ENCODE data around the gene SCIN. TPM values are rescaled to one million over a fixed set of nuclear protein-coding genes. Genes with fewer than 3 reads are reported as not detected.
A peak's percentile ranks its signal among the peaks of the same experiment; 100 is the strongest.
"Not testable (repeated sequence)": the region's sequence is repeated elsewhere in the genome, so short reads cannot be mapped to it uniquely, and the experiment has no call there.

Gene SCIN
- total RNA-seq = 1 to 10 TPM in 1 of 4 donors, under 1 TPM in 3; 0.32 to 1.0 (median 0.66) TPM

DNA sequence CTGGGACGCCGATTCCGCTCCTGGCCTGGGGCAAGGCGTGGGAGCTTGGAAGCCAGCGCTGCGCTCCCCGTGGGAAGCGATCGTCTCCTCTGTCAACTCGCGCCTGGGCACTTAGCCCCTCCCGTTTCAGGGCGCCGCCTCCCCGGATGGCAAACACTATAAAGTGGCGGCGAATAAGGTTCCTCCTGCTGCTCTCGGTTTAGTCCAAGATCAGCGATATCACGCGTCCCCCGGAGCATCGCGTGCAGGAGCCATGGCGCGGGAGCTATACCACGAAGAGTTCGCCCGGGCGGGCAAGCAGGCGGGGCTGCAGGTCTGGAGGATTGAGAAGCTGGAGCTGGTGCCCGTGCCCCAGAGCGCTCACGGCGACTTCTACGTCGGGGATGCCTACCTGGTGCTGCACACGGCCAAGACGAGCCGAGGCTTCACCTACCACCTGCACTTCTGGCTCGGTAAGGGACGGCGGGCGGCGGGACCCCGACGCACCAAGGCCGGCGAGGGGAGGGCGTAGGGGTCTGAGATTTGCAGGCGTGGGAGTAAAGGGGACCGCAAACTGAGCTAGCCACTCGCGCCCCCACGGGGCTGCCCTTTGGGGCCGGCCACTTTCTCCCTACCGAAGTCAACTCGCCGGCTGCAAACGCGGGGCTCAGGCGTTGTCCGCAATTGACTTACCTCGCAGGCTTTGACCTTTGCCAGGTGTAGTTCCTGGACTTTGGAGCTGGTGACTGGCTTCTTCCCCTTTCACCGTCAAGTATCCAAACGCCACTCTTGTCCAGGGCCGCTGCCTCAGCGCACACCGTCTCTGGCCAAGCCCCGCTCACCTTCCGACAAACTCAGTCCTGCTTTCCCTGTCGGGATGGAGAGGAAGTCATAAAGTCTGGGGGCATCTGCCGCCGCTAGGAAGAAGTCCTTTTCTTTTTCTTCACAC, at the start of gene SCIN:
SCIN (plus strand) TSS at position 187 of the 928 bp plus-strand sequence; CDS start at position 254, 67 bp downstream.
- peaks cover 6 to 19% (median 17%) of the 10 kb centered on the region in 4 donors for H3K4me1 ChIP-seq
- WGBS = 9% methylated on average over 46 of the region's 74 CpGs
- no peak within 1 kb of the TSS for H3K27ac ChIP-seq (replicated peaks in 1 of 4)
- peaks cover 0 to 49% (median 14%) of the 10 kb centered on the region in 4 donors for H3K27me3 ChIP-seq
- intact Hi-C loops (cut with DNase I) = no loop called here
- no peaks in the 10 kb centered on the region for H3K9me3 ChIP-seq
- TF ChIP-seq, protein P1, sequence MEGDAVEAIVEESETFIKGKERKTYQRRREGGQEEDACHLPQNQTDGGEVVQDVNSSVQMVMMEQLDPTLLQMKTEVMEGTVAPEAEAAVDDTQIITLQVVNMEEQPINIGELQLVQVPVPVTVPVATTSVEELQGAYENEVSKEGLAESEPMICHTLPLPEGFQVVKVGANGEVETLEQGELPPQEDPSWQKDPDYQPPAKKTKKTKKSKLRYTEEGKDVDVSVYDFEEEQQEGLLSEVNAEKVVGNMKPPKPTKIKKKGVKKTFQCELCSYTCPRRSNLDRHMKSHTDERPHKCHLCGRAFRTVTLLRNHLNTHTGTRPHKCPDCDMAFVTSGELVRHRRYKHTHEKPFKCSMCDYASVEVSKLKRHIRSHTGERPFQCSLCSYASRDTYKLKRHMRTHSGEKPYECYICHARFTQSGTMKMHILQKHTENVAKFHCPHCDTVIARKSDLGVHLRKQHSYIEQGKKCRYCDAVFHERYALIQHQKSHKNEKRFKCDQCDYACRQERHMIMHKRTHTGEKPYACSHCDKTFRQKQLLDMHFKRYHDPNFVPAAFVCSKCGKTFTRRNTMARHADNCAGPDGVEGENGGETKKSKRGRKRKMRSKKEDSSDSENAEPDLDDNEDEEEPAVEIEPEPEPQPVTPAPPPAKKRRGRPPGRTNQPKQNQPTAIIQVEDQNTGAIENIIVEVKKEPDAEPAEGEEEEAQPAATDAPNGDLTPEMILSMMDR (IDR thresholded peaks at IDR 0.05) = no peak
- TF ChIP-seq POLR2A (IDR thresholded peaks at IDR 0.05; ENCODE audit: low read depth) (no peak), POLR2AphosphoS5 (IDR thresholded peaks at IDR 0.05) (no peak), EP300 (IDR thresholded peaks at IDR 0.05) (no peak)
- no peak for DNase-seq (ENCODE audit: extremely low spot score)
- H3K4me3 ChIP-seq = peak within 1 kb of the TSS; percentile 45 to 57 (median 50)
- no peaks in the 10 kb centered on the region for H3K36me3 ChIP-seq

DNA sequence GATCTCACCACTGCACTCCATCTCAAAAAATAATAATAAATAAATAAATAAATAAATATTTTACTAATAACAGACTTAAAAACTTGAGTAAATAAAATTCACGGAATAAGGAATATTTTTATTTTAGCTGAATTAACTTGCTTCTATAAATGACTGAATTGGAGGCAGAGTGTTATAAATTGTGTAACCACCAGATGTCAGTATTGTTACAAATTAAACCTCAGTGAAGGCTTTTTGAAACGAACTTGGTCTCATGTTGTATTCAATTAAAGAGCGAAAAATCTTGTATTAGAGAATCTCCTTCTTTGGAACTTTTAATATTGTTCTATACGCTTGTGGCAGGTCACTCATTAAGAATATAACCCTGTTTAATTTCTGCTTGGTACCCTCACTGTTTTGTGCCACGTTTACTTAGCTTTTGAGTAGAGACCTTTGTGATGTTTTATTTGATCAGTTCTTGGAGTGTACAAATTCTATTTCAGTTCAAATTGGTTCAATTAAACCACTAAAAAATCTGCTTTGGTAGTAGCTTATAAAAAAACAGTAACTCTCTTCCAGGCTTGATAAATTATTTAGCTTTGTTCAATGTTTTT, 45.6 kb upstream of the SCIN start:
- H3K4me1 ChIP-seq = no peaks in the 10 kb centered on the region
- intact Hi-C loops (cut with DNase I) = loop anchor here (2.0 to 5.0 kb wide), 2 partner anchors 102 to 736 kb away; no protein-coding TSS in a partner anchor
- no peak overlapping the region for H3K4me3 ChIP-seq
- H3K36me3 ChIP-seq = no peaks in the 10 kb centered on the region
- TF ChIP-seq, protein P1 (IDR thresholded peaks at IDR 0.05) = peak; percentile 62 to 73 (median 62)
- TF ChIP-seq EP300 (IDR thresholded peaks at IDR 0.05) = no peak
- no peak overlapping the region for H3K27ac ChIP-seq (replicated peaks in 1 of 4)
- H3K9me3 ChIP-seq = no peaks in the 10 kb centered on the region
- 17% methylated on average over 5 of the region's 5 CpGs for WGBS
- DNase-seq (ENCODE audit: extremely low spot score) = no peak
- no peaks in the 10 kb centered on the region for H3K27me3 ChIP-seq

DNA sequence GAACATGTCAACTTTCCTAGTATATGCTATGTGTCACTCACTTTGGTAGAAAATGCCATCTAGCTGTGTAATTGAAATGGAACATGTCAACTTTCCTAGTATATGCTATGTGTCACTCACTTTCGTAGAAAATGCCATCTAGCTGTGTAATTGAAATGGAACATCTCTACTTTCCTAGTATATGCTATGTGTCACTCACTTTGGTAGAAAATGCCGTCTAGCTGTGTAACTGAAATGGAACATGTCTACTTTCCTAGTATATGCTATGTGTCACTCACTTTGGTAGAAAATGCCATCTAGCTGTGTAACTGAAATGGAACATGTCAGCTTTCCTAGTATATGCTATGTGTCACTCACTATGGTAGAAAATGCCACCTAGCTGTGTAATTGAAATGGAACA, 43.8 kb upstream of the SCIN start:
- 84% methylated on average over 2 of the region's 2 CpGs for WGBS
- not testable (repeated sequence) for H3K4me1 ChIP-seq; H3K36me3 ChIP-seq; H3K4me3 ChIP-seq; H3K9me3 ChIP-seq; H3K27ac ChIP-seq (replicated peaks in 1 of 4); H3K27me3 ChIP-seq; DNase-seq (ENCODE audit: extremely low spot score)
- intact Hi-C loops (cut with DNase I) = loop anchor here (5.0 kb wide), 1 partner anchor 101 kb away; no protein-coding TSS in a partner anchor

DNA sequence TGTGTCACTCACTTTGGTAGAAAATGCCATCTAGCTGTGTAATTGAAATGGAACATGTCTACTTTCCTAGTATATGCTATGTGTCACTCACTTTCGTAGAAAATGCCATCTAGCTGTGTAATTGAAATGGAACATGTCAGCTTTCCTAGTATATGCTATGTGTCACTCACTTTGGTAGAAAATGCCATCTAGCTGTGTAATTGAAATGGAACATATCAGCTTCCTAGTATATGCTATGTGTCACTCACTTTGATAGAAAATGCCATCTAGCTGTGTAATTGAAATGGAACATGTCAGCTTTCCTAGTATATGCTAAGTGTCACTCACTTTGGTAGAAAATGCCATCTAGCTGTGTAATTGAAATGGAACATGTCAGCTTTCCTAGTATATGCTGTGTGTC, 42.9 kb upstream of the SCIN start:
- not testable (repeated sequence) for H3K4me1 ChIP-seq; H3K27ac ChIP-seq (replicated peaks in 1 of 4); DNase-seq (ENCODE audit: extremely low spot score); H3K27me3 ChIP-seq; H3K4me3 ChIP-seq; H3K36me3 ChIP-seq; H3K9me3 ChIP-seq
- WGBS = 85% methylated on average over 1 of the region's 1 CpG
- intact Hi-C loops (cut with DNase I) = loop anchor here (5.0 kb wide), 1 partner anchor 100 kb away; no protein-coding TSS in a partner anchor

DNA sequence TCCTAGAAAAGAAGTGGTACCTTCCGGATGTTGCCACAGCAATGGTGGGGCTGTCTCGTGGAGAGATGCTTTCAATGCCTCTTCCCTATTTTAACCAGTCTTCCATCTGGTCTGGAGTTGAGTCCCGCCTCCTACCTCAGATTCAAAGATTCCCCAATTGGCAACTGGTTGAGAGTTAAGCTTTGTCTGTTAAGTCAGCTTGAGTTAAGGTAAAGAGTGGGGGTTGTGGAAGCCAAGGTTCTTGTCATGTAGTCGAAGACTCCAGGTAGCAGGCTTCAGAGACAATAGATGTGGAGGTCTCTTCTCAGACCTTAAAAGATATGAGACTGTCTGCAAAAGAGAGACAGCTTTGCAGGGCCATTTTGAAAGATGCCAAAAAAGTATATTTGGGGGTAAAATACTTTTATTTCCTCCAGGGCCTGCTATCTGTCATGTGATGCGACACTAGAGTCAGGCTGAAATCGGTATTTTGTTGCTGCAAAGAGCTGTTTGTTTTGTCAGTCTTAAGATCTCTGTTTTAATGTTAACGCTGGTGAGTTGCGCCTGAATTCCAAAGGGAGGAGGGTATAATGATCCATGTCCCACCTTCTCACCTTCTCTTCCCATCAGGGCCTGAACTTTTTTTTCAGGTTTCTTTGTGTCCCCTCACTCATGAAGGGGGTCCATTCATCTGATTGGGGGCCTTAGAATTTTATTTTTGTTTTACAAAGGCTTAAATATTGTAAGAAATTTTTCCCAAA, 40.4 kb upstream of the SCIN start:
- no peak for DNase-seq (ENCODE audit: extremely low spot score)
- H3K4me1 ChIP-seq = no peaks in the 10 kb centered on the region
- 86% methylated on average over 8 of the region's 8 CpGs for WGBS
- H3K27me3 ChIP-seq = no peaks in the 10 kb centered on the region
- no peak for TF ChIP-seq POLR2A (IDR thresholded peaks at IDR 0.05; ENCODE audit: low read depth)
- TF ChIP-seq EP300 (IDR thresholded peaks at IDR 0.05) = no peak
- TF ChIP-seq, protein P1 (IDR thresholded peaks at IDR 0.05) = no peak
- TF ChIP-seq POLR2AphosphoS5 (IDR thresholded peaks at IDR 0.05) = no peak
- H3K4me3 ChIP-seq = no peak overlapping the region
- intact Hi-C loops (cut with DNase I) = loop anchor here (5.0 kb wide), 2 partner anchors 87 to 97 kb away; no protein-coding TSS in a partner anchor
- no peaks in the 10 kb centered on the region for H3K36me3 ChIP-seq
- H3K27ac ChIP-seq (replicated peaks in 1 of 4) = no peak overlapping the region
- no peaks in the 10 kb centered on the region for H3K9me3 ChIP-seq

Measured in esophagus muscularis mucosa (tissue), 4 donors.